ENCODE data around the gene HNRNPDL. TPM values are rescaled to one million over a fixed set of nuclear protein-coding genes. Genes with fewer than 3 reads are reported as not detected.

The HNRNPDL gene
- total and polyA plus RNA-seq, 2 of the 13 experiments (the other 11 are each of a cell fraction or from before 2014, with no cell fraction given) = 167 to 414 TPM

- H3K36me3 ChIP-seq (replicated peaks in 1 of 2; ENCODE audit: control insufficient read depth in 1 of 2, insufficient read depth in 2 of 2, low read length in 2 of 2) = no peaks in the 10 kb centered on the region
- in situ Hi-C loops (cut with HindIII; ENCODE audit: extremely low pct_ligation_motif_present, low pct_unique_long_range_greater_than_20kb) (no loop called here), intact Hi-C loops (cut with micrococcal nuclease; ENCODE audit: unreplicated experiment) (no loop called here)
- 8% methylated on average over 1 of the region's 1 CpG for WGBS (ENCODE audit: low lambda C conversion rate)
- H3K9me3 ChIP-seq (ENCODE audit: low read length) = no peaks in the 10 kb centered on the region
- no peak overlapping the region for H3K4me3 ChIP-seq (replicated peaks in 1 of 3; ENCODE audit: insufficient read depth in 1 of 3, low read depth in 2 of 3, low read length in 3 of 3)
- no peak overlapping the region for H2AFZ ChIP-seq (ENCODE audit: low read length)
- DNase-seq (ENCODE audit: low spot score) (no peak), FAIRE-seq (no peak), ATAC-seq (no peak)
- BruUV-seq (replicated peaks) = no TSS peak
- 0 out of 5 replicates have a peak, but pooled peaks cover 0 to 3% of the 10 kb centered on the region in 2 experiments for H3K27me3 ChIP-seq (ENCODE audit: control insufficient read depth in 1 of 2, insufficient read depth in 2 of 2, low read length in 2 of 2)
- no peaks in the 10 kb centered on the region for H3K4me1 ChIP-seq (ENCODE audit: insufficient read depth, low read length)
- CTCF ChIA-PET (ENCODE audit: low intra/inter-chr PET ratio, low total read pairs) = no interaction called here
- POLR2A ChIA-PET = no interaction called here
- no peaks in the 10 kb centered on the region for H4K20me1 ChIP-seq (ENCODE audit: insufficient read depth, low read length)
- H3K4me2 ChIP-seq (ENCODE audit: low read depth, low read length) = no peak overlapping the region
- no peak overlapping the region for H3K9ac ChIP-seq (ENCODE audit: insufficient read depth, low read depth, low read length)
- H3K27ac ChIP-seq (ENCODE audit: extremely low read length, insufficient read depth, low read length) = no peak overlapping the region
- H3K79me2 ChIP-seq (ENCODE audit: insufficient read depth, low read length) = no peaks in the 10 kb centered on the region
- TF ChIP-seq POLR2AphosphoS5 (IDR thresholded peaks at IDR 0.05; ENCODE audit: low read depth, low read length) (no peak), SRSF1 (optimal IDR thresholded peaks at IDR 0.05; ENCODE audit: low read depth, low read length) (no peak), SRSF9 (IDR thresholded peaks at IDR 0.05; ENCODE audit: borderline replicate concordance, insufficient read depth, low read depth, low read length, poor library complexity, severe bottlenecking) (no peak), ZNF530 (CRISPR knock-in tag; IDR thresholded peaks at IDR 0.05; ENCODE audit: low read depth) (no peak), ZBTB1 (CRISPR knock-in tag; IDR thresholded peaks at IDR 0.05; ENCODE audit: borderline replicate concordance) (no peak), ZNF646 (CRISPR knock-in tag; IDR thresholded peaks at IDR 0.05) (no peak), ZNF703 (CRISPR knock-in tag; IDR thresholded peaks at IDR 0.05; ENCODE audit: borderline replicate concordance) (no peak), XRCC5 (optimal IDR thresholded peaks at IDR 0.05; ENCODE audit: low read length) (no peak), ZSCAN21 (CRISPR knock-in tag; IDR thresholded peaks at IDR 0.05; ENCODE audit: borderline replicate concordance) (no peak), CENPT (CRISPR knock-in tag; IDR thresholded peaks at IDR 0.05; ENCODE audit: low read depth) (no peak), ZBED4 (CRISPR knock-in tag; IDR thresholded peaks at IDR 0.05; ENCODE audit: borderline replicate concordance) (no peak), ZNF256 (CRISPR knock-in tag; conservative IDR thresholded peaks at IDR 0.05) (no peak), GRHL1 (CRISPR knock-in tag; conservative IDR thresholded peaks at IDR 0.05) (no peak)
Measured at GRCh38 chr4:82403725-82404124, 26.5 kb downstream of the HNRNPDL start.
